NCI-H82 (cell line): ENCODE data around the gene SERPINA5.
"Not testable (repeated sequence)": the region's sequence is repeated elsewhere in the genome, so short reads cannot be mapped to it uniquely, and the experiment has no call there.

Source experiments
- DNase-seq: peaks from one replicate; lab custom pipeline; 2025; lab: John Stamatoyannopoulos, UW

Gene SERPINA5

DNA sequence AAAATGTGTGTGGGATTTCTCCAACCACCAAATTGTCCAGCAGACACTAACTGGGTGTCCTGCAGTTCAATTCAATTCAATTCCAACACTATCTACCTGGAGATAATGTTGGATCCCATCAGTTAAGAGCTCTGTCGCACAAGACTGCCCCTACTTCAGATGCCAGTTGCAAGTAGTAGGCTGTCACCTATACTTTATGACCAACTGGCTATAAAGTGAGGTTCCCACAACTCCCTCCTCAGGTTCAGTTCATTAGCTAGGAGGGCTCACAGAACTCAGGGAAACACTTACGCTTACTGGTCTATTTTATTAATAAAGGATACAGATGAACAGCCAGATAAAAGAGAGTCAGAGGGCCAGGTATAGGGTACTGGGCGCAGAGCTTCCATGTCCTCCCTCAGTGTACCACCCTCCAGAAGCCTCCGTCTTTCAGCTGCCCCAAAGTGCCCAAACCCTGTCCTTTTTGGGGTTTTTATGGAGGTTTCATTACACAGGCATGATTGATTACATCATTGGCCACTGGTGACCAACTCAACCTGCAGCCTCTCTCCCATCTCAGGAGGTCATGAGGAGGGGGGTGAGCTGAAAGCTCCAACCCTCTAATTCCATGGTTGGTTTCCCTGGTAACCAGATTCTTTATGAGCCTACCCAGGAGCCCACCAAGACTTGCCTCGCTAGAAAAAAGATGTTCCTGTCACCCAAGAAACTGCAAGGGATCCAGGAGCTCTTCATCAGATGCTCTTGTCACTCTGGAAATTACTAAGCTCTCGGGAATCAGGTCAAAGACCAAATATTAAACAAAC, 7.5 kb upstream of the SERPINA5 start:
- DNase-seq, result no peak

DNA sequence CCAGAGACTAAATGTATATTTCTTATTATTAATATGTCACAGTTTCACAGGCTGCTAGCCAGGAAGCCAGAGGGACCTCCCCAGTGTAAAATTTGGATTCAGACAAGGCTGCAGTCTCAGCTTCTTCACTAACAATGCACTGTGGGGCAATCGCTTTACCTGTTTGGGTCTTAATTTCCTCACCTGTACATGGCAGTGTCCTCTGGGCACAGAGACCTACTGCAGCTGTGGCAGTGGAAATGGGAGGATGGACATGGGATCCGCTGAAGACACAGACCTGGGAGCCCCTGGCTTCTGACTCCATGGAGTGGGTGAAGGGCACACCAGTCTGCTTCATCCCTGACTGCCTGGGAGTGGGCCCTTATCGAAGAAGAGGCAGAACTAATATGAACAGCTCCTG, 6.9 kb upstream of the SERPINA5 start:
- no peak for DNase-seq

DNA sequence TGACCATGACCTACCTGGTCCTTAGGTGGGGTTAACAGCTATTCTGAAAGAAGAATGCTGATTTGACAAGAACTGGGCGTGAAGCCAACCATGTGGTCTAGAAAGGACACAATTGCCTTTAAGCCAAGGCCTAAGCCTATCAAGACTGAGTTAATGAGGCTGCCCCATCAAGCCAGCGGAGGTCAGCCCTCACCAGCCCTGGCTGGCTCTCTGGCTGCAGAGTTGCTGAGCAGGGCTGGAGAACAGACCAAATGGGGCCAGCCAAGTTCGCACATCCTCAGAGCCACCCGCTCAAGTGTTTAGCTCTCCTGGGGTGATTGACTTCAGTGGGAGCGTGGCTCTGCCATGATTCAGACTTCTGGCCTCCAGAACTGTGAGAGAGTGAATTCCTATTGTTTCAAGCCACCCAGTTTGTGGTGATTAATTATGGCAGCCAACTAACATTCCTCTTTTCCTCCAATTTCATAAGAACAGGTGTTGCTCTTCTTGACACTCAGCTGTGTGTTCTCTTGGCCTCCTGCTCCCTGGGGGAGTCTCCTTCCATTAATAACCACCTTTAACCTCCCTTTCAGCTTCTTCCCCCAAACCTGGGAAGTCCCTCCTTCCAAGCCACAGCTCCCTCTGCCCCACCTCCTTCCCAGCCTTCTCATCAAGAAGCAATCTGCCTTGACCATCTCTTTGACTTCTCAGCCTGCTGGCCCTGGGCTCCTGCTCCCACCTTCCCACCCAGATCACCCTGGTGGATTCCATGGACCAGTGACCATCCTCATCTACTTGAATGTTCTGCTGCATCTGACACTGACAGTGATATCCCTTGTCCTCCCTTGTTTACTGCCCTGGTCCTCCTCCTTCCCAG, 5.3 kb upstream of the SERPINA5 start:
- DNase-seq, result peak; percentile 6

DNA sequence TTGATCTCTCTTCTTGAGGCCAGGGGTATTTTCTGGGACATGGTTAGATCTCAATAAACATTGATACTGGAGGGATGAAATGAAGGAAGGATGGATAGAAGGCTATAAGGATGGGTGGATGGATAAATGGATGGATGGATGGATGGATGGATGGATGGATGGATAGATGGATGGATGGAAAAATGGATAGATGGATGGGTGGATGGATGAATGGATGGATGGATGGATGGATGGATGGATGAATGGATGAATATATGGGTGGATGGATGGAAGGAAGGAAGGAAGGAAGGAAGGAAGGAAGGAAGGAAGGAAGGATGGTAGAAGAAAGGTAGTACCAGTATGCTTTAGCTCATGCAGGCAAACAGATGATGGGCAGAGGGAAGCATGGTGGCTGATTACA, 3.8 kb upstream of the SERPINA5 start:
- DNase-seq, result not testable (repeated sequence)

DNA sequence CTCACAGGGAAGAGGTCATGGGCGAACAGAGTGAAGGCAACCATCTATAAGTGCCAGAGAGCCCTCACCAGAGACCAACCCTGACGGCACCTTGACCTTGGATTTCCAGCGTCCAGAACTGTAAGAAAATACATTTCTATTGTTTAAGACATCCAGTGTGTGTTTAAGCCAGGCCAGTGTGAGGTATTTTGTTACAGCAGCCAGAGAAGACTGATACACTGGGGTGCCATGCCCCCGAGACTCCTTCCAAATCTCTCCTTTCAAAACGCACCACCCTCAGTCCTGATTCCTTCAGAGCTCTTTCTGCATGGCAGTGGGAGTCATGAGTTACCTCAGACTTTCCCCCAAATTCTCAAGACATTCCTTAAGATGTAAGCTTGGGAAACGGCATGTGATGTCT, 2.5 kb upstream of the SERPINA5 start:
- DNase-seq, result no peak

DNA sequence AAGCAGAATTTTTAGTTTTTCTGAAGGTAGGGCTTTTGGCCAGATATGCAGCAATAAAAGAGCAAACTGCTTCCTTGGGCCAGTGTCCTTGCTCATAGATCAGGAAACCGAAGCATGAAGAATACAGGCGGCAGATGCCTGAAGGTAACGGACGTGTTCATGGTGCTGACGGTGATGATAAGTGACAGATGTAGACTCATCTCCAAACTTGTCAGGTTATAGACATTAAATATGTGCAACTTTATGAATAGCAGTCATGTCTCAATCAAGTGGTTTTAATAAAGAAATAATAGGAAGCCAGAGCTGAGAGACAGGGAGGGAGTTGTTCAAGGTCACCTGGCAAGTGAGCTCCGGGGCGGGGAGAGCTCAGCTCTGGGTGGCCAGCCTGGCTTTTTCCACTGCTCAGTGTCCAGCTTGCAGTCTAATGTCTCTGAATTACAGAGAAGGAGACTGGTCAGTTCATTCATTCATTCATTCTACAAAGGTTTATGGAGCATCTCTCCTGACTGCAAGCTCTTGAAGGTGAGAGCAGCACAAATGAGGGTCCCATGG, 1.0 kb downstream of the SERPINA5 start:
- DNase-seq, result no peak

DNA sequence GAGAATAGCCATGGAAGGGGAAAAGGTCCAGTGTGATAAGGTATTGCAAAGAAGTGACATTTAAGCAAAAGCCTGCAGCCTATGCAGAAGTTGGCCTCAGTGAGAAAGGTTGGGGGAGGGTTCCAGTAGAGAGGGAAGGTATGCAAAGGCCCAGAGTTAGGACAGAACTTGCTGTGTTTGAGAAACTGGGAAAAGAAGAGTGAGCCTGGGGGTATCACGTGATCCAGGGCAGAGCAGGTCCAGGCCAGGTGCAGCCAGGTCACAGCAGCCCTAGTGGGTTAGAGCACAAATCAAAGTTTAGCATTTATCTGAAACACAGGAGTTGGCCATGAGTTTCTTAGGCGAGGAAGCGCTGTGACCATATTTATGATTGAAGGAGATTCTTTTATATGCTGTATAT, 1.6 kb downstream of the SERPINA5 start:
- DNase-seq, result no peak

DNA sequence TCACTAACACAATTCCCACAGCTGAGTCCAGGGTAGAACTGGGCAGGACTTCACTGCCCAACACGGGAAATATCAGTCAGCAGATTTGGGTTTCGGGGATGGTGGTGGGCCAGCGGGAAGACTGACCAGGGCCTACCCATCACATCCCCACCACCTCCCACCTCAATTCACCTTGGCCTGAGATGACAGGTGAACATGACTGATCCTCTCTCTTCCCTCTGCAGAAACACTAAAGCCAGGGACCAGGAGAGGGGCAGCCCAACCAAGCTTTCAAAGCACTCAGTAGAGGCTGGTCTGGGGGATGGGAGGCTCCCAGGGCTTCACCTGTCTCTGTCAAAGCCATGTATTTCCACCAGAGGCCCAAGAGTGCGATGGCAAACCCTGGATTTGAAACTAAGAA, 2.3 kb downstream of the SERPINA5 start:
- DNase-seq, result no peak

DNA sequence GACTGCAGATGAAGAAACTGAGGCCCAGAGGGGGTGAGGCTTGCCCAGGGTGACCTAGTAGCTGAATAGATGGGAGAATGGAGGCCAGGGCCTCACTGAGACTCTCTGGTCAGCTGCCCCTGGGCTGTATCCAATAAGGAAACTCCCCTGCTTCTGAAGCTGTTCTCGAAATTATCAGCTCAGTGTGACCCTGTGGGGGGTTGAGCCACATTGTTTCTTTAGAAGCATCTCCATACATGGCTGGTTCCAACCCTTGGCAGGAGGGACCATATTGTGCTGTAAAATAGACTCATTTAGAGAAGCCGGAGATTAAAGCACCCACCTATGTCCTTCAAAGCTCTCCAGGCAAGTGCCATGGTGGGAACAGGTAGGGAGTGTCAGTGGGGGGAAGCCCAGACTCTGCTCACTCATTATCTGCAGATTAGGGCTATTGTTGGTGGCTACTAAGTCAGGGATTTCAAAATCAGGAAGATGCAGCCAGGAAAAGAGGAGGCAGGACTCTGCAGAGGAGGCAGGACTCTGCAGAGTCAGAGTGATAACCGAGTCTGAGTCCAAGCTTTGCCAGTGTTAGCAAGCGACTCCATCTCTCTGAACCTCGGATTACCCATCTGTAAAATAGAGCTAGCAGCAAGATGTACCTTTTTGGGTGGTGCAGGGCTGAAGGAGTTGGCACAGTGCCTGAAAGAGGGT, 3.5 kb downstream of the SERPINA5 start:
- DNase-seq, result no peak

DNA sequence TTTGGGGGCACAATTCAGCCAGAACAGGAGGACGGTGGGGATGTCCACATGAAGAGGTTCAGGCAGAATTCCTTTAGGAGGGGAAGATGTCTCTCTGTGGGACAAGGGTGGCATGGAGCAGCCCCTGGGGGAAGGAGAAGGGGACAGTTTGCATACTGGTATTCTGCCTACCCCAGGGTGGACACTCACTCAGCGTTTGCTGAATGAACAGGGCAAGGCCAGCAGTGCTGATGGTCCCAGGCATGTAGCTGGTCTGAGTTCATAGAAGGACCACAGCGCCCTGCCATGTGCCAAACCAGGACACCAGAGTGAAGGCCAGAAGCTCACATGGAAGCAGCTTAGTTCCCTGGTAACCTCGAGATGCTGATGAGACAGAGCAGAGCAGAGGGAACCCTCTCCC, 5.4 kb downstream of the SERPINA5 start:
- no peak for DNase-seq

DNA sequence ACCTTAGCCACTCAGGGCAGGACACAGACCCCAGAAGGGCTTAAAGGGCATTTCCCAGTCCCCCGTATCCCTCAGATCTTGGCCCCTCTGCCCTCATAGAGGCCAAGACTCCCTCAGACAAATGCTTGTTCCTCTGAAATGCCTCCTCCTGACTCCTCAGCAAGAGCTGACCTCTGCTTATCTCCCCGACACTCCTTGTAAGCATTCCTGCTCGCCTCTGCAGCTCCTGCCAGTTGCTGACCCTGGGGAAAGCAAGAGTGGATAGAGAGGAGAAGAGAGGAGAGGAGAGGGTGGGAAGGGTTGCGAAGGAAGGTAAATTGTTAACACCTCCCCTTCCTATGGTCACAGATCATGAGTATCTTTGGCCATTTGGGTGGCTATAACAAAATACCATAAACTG, 7.1 kb downstream of the SERPINA5 start:
- DNase-seq, result no peak

DNA sequence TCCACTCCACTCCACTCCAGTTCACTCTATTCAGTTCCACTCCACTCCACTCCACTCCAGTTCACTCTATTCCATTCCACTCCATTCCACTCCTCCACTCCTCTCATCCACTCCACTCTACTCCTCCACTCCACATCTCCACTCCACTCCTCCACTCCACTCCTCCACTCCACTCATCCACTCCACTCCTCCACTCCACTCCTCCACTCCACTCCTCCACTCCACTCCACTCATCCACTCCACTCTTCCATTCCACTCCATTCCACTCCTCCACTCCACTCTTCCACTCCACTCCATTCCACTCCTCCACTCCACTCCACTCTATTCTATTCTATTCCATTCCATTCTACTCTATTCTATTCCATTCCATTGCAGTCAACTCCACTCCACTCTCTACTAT, 9.8 kb downstream of the SERPINA5 start:
- no peak for DNase-seq

DNA sequence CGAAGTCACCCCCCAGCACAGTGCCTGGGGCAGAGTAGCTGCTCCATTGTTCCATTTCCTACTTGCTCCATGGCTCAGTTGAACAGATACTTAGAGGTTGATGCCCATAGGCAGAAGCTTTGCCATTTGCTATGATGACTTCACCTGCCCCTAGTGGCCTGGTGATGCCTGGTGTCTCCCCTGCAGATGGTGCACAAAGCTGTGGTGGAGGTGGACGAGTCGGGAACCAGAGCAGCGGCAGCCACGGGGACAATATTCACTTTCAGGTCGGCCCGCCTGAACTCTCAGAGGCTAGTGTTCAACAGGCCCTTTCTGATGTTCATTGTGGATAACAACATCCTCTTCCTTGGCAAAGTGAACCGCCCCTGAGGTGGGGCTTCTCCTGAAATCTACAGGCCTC, 10.6 kb downstream of the SERPINA5 start:
- DNase-seq, result no peak

DNA sequence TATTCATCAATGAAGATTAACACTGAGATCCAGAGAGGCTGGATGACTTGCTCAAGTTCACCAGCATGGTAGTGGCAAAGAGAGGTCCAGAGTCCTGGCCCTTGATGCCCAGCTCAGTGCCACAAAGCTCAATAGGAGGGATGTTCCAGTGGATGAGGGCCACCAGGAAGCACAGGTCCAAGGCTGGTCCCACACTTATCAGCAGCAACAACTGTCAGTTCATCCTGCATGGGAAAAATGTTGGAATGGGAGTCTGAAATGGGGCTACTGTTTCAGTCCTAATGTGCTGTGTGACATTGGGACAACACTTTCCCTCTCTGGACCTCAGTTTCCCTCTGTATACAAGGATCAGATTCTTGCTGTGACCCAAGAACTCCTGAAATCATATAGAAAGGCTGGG, 11.2 kb downstream of the SERPINA5 start:
- DNase-seq, result no peak

DNA sequence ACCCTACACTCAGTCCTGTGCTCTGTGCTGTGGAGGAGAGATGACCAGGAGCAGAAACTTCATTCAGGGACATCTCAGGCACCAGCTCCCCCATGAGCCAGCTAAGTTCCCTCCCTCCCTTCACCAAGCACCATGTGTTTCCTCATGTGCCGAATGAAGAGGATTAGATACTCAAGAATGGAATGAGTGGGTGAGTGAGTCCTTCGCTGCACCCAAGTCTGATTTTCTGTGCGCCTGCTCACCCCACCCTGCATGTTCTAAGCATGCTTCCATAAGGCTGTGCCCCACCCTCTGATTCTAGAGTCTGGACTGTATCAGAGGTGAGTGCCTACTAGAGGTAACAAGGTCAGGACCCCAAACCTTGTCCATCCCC, 12.1 kb downstream of the SERPINA5 start:
- no peak for DNase-seq

DNA sequence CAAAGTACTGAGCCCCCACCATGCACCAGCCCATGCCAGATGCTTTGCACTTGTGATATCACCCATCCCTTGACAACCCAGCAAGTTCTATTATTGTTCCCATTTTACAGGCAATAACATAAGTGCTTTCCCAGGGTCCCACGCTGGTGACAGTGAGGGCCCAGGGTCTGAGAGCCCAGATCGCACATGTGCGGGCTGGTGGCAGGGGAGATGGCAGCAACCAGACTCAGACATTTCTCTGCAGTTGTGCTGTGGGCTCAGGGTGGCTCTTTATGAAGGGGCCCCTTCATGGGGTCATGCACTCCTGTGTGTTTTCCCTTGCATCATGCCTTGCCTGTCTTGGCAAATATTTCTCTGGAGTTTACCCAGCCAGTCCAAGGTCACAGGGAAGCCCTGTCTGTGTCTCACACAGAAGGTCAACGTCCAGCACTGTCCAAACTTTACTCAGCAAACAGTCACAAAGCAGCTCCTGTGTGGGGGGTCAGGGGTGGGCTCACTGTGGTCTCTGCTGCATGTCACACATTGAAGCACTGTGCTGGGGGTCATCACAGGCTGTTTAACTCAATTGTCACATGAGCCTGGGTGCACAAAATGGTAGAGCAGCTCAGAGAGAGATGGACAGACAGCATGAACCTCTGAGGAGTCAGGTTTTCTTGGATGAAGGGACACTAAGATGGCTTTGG, 12.7 kb downstream of the SERPINA5 start:
- no peak for DNase-seq

DNA sequence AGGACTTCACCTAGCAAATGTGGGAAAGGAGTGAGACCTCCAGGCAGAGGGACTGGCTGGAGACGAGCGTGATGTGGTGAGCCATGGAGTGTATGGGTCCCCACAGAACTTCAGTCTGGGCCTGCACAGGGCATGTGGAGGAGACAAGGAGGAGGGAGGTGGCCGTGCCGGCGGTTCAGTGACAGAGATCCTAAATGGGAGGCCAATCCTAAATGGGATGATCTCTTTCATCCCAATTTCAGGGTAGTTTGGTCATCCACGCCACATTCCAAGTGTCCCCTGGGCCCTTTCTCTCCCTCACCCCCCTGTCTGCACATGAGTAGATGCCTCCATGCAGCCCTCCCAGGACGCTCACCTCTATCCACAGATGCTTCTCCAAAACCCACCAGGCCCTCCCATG, 13.2 kb downstream of the SERPINA5 start:
- no peak for DNase-seq

DNA sequence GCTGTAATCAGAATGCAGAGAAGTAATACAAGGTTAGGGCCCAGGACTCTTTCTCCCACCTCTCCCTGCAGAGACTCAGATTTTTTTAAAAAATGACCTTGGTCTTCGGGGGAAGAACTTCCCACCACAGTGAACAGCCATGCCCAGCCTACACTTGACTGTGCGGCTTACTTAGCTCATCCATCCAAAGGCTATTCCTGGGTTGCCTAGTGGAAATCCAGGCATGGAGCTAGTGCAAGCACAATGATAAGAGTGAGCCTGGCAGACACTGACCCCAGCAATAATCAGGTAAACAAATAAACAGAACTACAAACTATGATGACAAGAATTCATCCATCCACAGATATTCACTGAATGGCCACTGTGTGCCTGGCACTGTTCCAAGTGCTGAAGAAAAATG, 14.7 kb downstream of the SERPINA5 start:
- no peak for DNase-seq

DNA sequence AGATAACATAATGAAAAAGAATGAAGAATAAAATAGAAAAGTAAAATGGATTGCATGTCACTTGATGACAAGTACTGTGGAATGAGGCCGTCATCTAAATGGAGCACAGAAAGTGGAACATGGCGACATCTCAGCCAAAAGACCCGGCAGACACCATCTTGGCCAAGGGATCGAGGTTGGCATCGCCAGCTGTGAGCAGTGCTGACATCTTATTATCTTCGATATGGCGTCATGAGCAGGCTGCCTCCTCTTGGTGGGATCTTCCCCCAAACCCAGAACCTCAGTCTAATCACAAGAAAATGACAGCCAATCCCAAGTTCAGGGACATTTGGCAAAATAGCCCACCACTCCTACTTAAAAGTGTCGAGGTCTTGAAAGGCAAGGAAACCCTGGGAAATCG, 15.1 kb downstream of the SERPINA5 start:
- DNase-seq, result no peak

DNA sequence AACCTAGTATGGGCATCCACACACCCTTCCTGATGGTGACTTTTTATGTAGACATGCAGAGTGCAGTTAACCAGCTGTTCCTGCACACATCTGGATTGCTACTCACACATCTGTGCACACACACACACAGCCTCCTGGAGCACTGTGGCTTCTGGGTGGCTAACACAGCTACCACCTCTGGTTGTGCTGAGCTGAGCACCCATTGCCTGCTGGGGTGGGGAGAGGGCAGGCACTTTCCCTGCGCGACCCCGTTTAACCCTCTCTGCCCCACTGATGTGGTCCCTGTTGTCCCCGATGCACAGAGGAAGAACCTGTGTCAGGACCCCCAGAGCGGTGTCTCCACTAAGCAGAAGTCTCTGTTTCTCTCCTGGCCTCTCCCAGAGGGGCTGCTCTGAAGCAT, 16.6 kb downstream of the SERPINA5 start:
- no peak for DNase-seq

DNA sequence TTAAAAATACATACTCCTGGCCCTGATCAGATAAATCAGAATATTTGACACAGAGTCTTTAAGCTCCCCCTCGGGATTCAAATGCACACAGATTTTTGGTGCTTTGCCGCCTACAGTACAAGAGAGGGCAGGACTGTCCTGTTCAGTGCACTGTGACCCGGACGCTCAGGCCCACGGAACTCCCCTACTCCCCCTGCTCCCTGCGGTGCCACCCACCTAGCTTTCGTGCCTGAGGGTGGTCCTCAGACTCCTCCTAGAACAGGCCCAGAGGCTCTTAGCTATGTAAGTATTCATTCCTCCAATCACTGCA, 17.2 kb downstream of the SERPINA5 start:
- DNase-seq, result no peak
